ENCODE measurements around the gene METTL8.

GRCh38 chr2:171365778-171366177 is 68.0 kb downstream of the METTL8 start:
- no peak for TF ChIP-seq CTCF (IDR thresholded peaks at IDR 0.05)
- no peak for TF ChIP-seq POLR2A (IDR thresholded peaks at IDR 0.05)
